ENCODE results near the gene FAM20B.

The FAM20B gene

DNA sequence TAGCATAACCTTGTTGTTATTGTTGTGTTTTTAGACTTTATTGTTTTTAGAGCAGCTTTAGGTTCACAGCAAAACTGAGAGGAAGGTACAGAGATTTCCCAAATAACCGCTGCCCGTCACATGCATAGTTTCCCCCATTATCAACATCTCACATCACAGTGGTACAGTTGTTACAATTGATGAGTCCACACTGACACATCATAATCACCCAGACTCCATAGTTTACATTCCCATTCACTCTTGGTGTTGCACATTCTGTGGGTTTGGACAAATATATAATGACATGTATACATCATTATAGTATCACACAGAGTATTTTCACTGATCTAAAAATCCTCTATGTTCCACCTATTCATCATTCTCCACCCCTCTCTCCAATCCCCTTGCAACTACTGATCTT, 30.2 kb downstream of the FAM20B start:
- Histone ChIP-seq H3K79me2 (ENCODE audit: insufficient read depth, low read length) (no peaks in the 10 kb centered on the region), H3K27me3 (ENCODE audit: insufficient read depth, low read length, poor library complexity, severe bottlenecking) (no peaks in the 10 kb centered on the region), H3K4me3 (ENCODE audit: low read length, poor library complexity, severe bottlenecking) (no peak overlapping the region), H3K4me1 (ENCODE audit: insufficient read depth, low read length, poor library complexity, severe bottlenecking) (no peaks in the 10 kb centered on the region), H3K9me2 (replicated peaks; ENCODE audit: low read depth, low read length) (no peaks in the 10 kb centered on the region), H4K20me1 (ENCODE audit: insufficient read depth, low read length, poor library complexity, severe bottlenecking) (no peaks in the 10 kb centered on the region), H3K4me2 (ENCODE audit: low read depth, low read length, poor library complexity, severe bottlenecking) (no peak overlapping the region), H3K36me3 (ENCODE audit: insufficient read depth, low read length) (peaks cover 23% of the 10 kb centered on the region; the same call in 1 of the 2 replicates), H3K9ac (ENCODE audit: low read depth, low read length, poor library complexity, severe bottlenecking) (no peak overlapping the region), H3F3A (ENCODE audit: low read depth) (no peaks in the 10 kb centered on the region), H2AFZ (ENCODE audit: low read length) (no peak overlapping the region), H3K9me3 (ENCODE audit: insufficient read depth, low read depth, low read length) (no peaks in the 10 kb centered on the region)
- no peak for TF ChIP-seq EZH2phosphoT487 (IDR thresholded peaks at IDR 0.05; ENCODE audit: borderline replicate concordance)

- peaks cover 26% of the 10 kb centered on the region; the same call in 1 of the 2 replicates for H3K36me3 ChIP-seq (ENCODE audit: insufficient read depth, low read length)
- no peaks in the 10 kb centered on the region for H3K79me2 ChIP-seq (ENCODE audit: insufficient read depth, low read length)
- H3K4me2 ChIP-seq (ENCODE audit: low read depth, low read length, poor library complexity, severe bottlenecking), result no peak overlapping the region
- H3F3A ChIP-seq (ENCODE audit: low read depth), result no peaks in the 10 kb centered on the region
- no peak overlapping the region for H3K4me3 ChIP-seq (ENCODE audit: low read length, poor library complexity, severe bottlenecking)
- H4K20me1 ChIP-seq (ENCODE audit: insufficient read depth, low read length, poor library complexity, severe bottlenecking), result no peaks in the 10 kb centered on the region
- H3K4me1 ChIP-seq (ENCODE audit: insufficient read depth, low read length, poor library complexity, severe bottlenecking), result no peaks in the 10 kb centered on the region
- TF ChIP-seq, protein P1, sequence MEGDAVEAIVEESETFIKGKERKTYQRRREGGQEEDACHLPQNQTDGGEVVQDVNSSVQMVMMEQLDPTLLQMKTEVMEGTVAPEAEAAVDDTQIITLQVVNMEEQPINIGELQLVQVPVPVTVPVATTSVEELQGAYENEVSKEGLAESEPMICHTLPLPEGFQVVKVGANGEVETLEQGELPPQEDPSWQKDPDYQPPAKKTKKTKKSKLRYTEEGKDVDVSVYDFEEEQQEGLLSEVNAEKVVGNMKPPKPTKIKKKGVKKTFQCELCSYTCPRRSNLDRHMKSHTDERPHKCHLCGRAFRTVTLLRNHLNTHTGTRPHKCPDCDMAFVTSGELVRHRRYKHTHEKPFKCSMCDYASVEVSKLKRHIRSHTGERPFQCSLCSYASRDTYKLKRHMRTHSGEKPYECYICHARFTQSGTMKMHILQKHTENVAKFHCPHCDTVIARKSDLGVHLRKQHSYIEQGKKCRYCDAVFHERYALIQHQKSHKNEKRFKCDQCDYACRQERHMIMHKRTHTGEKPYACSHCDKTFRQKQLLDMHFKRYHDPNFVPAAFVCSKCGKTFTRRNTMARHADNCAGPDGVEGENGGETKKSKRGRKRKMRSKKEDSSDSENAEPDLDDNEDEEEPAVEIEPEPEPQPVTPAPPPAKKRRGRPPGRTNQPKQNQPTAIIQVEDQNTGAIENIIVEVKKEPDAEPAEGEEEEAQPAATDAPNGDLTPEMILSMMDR (conservative IDR thresholded peaks at IDR 0.05; ENCODE audit: low read length), result no peak
- TF ChIP-seq EZH2phosphoT487 (IDR thresholded peaks at IDR 0.05; ENCODE audit: borderline replicate concordance), result no peak
- no peaks in the 10 kb centered on the region for H3K9me2 ChIP-seq (replicated peaks; ENCODE audit: low read depth, low read length)
- H3K27me3 ChIP-seq (ENCODE audit: insufficient read depth, low read length, poor library complexity, severe bottlenecking), result no peaks in the 10 kb centered on the region
- no peak overlapping the region for H2AFZ ChIP-seq (ENCODE audit: low read length)
- H3K9me3 ChIP-seq (ENCODE audit: insufficient read depth, low read depth, low read length), result no peaks in the 10 kb centered on the region
- H3K9ac ChIP-seq (ENCODE audit: low read depth, low read length, poor library complexity, severe bottlenecking), result no peak overlapping the region
These were observed 33.1 kb downstream of the FAM20B start for GRCh38 chr1:179058487-179059483.

- Histone ChIP-seq H3K4me1 (ENCODE audit: insufficient read depth, low read length, poor library complexity, severe bottlenecking) (no peaks in the 10 kb centered on the region), H3K9ac (ENCODE audit: low read depth, low read length, poor library complexity, severe bottlenecking) (no peak overlapping the region), H3K4me2 (ENCODE audit: low read depth, low read length, poor library complexity, severe bottlenecking) (no peak overlapping the region), H3K9me2 (replicated peaks; ENCODE audit: low read depth, low read length) (no peaks in the 10 kb centered on the region), H3K27me3 (ENCODE audit: insufficient read depth, low read length, poor library complexity, severe bottlenecking) (no peaks in the 10 kb centered on the region), H4K20me1 (ENCODE audit: insufficient read depth, low read length, poor library complexity, severe bottlenecking) (no peaks in the 10 kb centered on the region), H3K9me3 (ENCODE audit: insufficient read depth, low read depth, low read length) (no peaks in the 10 kb centered on the region), H3K4me3 (ENCODE audit: low read length, poor library complexity, severe bottlenecking) (no peak overlapping the region), H2AFZ (ENCODE audit: low read length) (no peak overlapping the region), H3F3A (ENCODE audit: low read depth) (no peaks in the 10 kb centered on the region), H3K79me2 (ENCODE audit: insufficient read depth, low read length) (no peaks in the 10 kb centered on the region), H3K36me3 (ENCODE audit: insufficient read depth, low read length) (peaks cover 32% of the 10 kb centered on the region; the same call in 1 of the 2 replicates)
- TF ChIP-seq, protein P1 (conservative IDR thresholded peaks at IDR 0.05; ENCODE audit: low read length), result no peak
- no peak for TF ChIP-seq EZH2phosphoT487 (IDR thresholded peaks at IDR 0.05; ENCODE audit: borderline replicate concordance)
These were observed 35.9 kb downstream of the FAM20B start for GRCh38 chr1:179061360-179062282.
